ENCODE results near the gene ZNF433.

DNA sequence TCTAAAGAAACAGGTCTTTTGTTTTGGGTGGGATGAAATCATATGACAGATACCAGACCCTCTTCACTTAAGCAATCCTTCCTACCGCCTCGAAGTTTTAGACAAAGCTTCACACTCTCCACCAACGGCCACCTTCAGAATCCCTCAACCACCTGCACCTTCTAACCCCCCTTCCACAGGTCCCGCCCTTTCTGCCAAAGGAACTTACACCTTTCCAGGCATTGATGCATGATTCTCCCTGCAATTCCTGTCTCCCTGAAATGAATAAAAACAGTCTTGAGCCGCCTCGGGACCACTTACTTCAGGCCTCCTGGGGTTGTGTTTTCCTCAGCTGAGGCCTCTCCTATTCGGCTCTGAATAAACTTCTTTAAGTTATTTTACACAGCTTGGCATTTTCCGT lies 859 bp downstream of the ZNF433 start:
- TF ChIP-seq CHD2 (IDR thresholded peaks at IDR 0.05; ENCODE audit: borderline replicate concordance, low read depth, low read length) = no peak
- TF ChIP-seq, protein P1, sequence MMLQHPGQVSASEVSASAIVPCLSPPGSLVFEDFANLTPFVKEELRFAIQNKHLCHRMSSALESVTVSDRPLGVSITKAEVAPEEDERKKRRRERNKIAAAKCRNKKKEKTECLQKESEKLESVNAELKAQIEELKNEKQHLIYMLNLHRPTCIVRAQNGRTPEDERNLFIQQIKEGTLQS (IDR thresholded peaks at IDR 0.05; ENCODE audit: borderline replicate concordance, extremely low read depth, low read depth, low read length) = no peak
- TF ChIP-seq EP300 (IDR thresholded peaks at IDR 0.05; ENCODE audit: borderline replicate concordance in 1 of 2, control insufficient read depth in 1 of 2, low read depth in 2 of 2, low read length in 2 of 2) = no peak
- no peak for TF ChIP-seq KDM1A (IDR thresholded peaks at IDR 0.05; ENCODE audit: borderline replicate concordance)

Data from GM12878 (cell line).